GM18870 (cell line): ENCODE measurements around the gene KISS1.
"Not testable (repeated sequence)": the region's sequence is repeated elsewhere in the genome, so short reads cannot be mapped to it uniquely, and the experiment has no call there.

Source experiments
- ATAC-seq: cut with Tn5 transposase; IDR thresholded peaks from one replicate; pipeline ENCODE4 v1.9.1; 2021; ENCODE audit warnings: moderate library complexity; ENCODE audit not compliant: unreplicated experiment

The KISS1 gene

GRCh38 chr1:204196068-204196795 is at the start of gene KISS1:
Gene KISS1, minus strand, starts transcription at chr1:204196491. Its CDS starts 3,615 bp downstream, at chr1:204192876.
- no peak for ATAC-seq

DNA sequence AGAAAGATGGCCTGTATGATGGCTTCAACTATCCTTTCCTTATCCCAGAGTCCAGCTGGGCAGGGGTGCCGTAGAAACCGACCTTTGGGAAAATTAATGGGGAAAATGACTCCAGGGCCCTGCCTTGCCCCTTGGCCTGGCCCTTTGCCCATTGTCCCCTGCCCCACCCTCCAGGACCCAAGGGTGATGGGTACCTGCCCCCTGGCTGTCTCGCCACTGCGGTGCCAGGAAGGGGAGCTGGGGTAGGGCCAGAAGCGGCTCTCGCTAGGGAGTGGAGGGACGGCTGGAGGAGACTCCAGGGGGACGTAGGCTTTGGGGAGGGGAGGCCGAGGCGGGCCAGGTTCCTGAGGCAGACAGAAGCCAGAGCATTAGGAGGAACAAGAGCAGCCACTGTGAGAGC is 46.6 kb upstream of the KISS1 start:
- no peak for ATAC-seq

DNA sequence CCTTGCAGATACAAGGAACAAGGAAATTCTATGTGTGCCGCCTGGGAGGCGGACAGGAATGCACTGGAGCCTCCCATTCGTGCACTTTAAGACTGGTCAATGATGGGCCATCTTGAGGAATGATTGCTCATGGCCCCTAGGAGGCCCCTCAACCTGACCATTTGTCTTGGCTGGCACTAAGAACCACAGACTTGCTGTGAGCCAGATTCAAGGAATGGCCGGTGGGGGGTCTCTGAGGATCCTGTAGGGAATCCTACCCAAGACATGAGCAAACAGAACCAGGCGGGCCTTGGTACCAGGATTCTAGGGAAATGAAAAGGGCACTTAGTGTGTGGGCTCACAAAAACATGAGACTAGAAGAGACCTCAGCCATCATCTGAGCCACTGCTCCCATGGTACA is 45.6 kb upstream of the KISS1 start:
- no peak for ATAC-seq

- no peak for ATAC-seq
These were observed 44.8 kb upstream of the KISS1 start for GRCh38 chr1:204241050-204241449.

DNA sequence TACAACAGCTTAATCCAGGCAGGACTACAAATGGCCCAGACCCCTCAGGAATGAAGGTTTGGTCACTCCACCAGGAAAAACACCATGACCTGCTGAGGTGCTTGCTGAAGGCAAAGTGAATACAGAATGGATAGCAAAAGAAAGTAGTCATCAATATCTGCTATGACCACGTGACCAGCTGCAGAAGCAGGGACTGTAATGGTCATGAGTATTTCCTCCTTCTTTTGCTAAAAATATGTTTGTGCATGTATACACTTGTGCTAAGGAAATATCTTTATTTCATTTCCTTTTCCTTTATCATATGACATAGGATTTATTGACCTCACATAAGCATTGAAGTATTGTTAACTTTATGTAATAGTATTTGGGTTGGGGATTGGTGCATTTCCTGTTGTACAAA is 43.9 kb upstream of the KISS1 start:
- ATAC-seq: no peak

GRCh38 chr1:204239401-204239800 is 43.1 kb upstream of the KISS1 start:
- not testable (repeated sequence) for ATAC-seq

- ATAC-seq: not testable (repeated sequence)
These were observed 42.2 kb upstream of the KISS1 start for GRCh38 chr1:204238520-204238919.

GRCh38 chr1:204237515-204237914 is 41.2 kb upstream of the KISS1 start:
- ATAC-seq: not testable (repeated sequence)

DNA sequence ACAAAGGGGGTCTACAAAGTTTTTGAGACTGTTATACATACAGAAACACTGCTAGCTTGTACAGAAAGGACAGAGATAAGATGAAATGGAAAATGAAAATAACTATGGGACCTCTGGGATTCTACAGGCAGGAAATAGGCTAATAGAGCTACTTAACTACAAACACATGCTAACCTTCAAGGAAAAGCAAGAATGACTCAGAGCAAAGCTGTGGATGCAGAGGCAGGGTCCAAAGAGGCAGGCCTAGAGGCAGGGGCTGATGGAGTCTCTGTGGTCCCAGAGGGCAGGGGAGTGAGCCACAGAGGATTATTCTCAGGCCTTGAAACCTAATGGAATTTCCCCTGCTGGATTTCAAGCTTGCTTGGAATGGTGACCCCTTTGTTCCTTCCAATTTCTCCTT is 36.2 kb upstream of the KISS1 start:
- no peak for ATAC-seq

DNA sequence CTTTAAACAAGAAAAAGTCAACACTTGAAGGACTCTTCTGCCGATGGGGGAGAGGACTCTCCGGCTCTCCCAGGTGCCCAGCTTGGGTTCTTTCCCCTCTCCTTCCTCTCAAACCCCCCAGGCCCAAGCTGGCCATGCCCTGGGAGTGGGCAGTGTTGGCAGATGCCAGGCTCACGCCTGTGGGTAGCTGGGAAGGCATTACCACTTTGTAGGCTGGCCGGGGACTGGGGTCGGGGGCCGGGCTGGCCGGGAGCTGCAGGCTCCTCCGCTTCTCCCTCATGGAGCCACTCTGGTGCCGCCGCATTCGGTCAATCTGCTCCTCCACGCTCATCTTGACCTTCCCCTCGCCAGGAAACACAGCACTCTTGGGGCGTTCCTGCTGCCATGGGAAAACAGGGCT is 33.9 kb upstream of the KISS1 start:
- ATAC-seq: no peak

GRCh38 chr1:204228896-204229295 is 32.6 kb upstream of the KISS1 start:
- ATAC-seq: no peak

GRCh38 chr1:204227996-204228785 is 31.9 kb upstream of the KISS1 start:
- ATAC-seq: no peak

DNA sequence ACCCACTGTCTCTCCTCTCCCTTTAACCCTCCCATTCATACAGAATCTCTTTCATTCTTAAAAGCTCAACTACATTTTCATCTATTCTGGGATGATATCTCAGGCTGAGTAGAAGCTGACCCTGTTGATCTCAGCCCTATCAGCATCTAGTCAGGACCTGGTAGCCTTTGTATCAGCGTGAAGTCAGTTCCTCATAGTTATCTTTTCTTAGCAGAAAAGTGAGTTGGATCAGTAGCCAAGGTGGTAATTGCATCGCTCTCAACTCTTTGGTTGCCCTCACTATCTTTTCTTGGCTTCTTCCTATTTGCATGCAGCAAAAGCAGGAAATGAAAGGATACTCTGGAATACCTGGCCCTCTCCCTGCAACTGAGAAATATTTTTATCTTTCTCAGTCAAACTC is 31.1 kb upstream of the KISS1 start:
- ATAC-seq: no peak

DNA sequence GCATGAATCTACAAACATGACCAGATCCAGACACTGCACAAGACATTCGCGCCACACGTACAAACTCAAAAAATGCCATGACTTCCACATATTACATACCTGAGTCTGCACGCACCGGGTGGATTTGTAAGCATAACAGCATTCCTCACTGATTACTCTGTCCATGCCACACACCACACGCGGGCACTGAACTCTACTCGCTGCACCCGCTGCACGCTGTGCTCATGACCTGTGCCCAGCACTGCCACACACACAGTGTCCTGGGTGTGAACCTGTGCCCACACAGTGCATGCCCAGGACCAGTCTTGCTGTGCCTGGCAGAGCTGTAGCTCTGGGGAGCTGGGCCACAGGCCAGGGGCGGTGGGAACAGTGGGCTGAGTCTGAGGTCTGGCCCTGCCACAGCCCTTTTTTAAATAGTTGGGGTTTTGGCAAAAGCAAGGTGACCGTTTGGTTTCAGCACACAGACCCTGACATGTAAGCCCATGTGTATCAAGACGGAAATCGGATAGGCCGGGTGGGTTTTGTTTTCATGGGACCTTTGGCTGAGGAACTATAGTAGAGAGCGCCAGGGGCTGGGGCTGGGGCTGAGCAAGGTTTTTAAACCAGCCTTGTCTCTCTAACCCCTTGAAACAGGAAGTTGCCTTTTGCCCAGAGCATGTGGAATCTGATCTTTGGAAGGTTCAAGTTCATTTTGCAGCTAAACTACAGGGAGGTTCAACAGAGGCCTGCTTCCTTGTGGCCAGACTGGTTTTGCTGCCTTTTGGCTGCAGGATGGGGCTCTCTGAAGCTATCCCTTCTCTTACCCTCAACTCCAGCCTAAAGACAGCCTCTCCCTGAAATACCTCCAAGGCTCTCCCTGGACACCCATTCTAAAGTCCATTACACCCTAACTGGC is 29.8 kb upstream of the KISS1 start:
- ATAC-seq: no peak

- no peak for ATAC-seq
These were observed 28.4 kb upstream of the KISS1 start for GRCh38 chr1:204224655-204225054.

DNA sequence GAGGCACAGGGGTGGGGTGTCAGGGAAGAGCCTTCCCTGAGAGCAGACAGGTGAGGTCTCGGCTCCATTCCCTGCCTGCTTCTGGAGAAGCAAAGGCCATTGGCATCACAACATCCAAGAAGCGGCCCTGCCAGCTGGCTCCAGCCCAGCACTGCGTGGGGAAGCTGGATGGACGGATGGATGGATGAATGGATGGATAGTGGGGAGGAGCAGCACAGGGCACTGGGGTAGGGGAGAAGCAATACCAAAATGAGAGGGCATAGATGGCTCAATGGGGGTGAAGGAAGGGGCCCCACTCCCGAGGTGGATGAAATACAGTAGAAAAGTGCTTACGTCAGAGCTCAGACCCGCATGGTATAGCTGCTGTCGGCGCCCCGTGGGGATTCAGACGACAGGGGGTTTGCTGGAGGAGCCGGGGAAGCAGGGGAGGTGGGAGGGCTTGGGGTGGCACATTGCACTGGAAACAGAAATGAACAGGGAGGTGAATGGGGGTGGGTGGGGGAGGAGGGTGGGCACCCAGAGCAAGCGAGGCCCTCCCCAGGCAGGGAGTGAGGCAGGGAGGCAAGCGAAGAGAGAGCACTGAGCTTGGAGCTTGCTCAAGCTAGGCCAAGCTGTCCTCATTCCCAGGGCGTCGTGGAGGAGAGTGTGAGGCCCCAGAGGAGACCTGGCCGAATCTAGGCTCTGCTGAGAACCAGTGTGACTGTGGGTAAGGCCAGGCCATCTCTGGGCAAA is 27.0 kb upstream of the KISS1 start:
- no peak for ATAC-seq

DNA sequence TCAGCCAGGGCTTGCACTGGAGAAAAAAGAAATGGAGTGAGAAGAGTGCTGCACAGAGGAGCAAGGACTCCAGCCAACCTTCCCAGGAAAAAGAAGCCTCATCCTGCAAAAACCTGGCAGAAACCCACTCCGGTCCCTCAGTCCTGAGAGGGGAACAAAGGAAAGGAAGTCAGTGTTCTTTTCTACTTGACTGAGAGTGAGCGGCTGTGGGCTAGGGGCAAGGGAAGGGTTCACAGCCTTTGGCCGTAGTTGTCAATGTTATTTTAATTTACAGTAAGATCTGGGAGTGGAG is 26.4 kb upstream of the KISS1 start:
- no peak for ATAC-seq

GRCh38 chr1:204222006-204222763 is 25.9 kb upstream of the KISS1 start:
- ATAC-seq: no peak

GRCh38 chr1:204221271-204221670 is 25.0 kb upstream of the KISS1 start:
- ATAC-seq: no peak

GRCh38 chr1:204219971-204220616 is 23.8 kb upstream of the KISS1 start:
- no peak for ATAC-seq
